HG02610 (cell line): ENCODE data around the gene KRTAP10-6.
"Not testable (repeated sequence)": the region's sequence is repeated elsewhere in the genome, so short reads cannot be mapped to it uniquely, and the experiment has no call there.

ENCODE experiments used
- ATAC-seq: cut with Tn5 transposase; IDR thresholded peaks from one replicate; pipeline ENCODE4 v1.9.1; 2021; ENCODE audit warnings: mild to moderate bottlenecking, moderate library complexity; ENCODE audit not compliant: unreplicated experiment

KRTAP10-6 gene

GRCh38 chr21:44618504-44618903, 26.2 kb upstream of the KRTAP10-6 start:
- no peak for ATAC-seq

GRCh38 chr21:44617071-44617501, 24.8 kb upstream of the KRTAP10-6 start:
- no peak for ATAC-seq

GRCh38 chr21:44616591-44616926, 24.3 kb upstream of the KRTAP10-6 start:
- no peak for ATAC-seq

- ATAC-seq: no peak
Observed at GRCh38 chr21:44615911-44616590, 23.7 kb upstream of the KRTAP10-6 start.

- no peak for ATAC-seq
Observed at GRCh38 chr21:44615466-44615865, 23.2 kb upstream of the KRTAP10-6 start.

- no peak for ATAC-seq
Observed at GRCh38 chr21:44614961-44615391, 22.7 kb upstream of the KRTAP10-6 start.

- no peak for ATAC-seq
Observed at GRCh38 chr21:44614161-44614631, 21.9 kb upstream of the KRTAP10-6 start.

- ATAC-seq: no peak
Observed at GRCh38 chr21:44613386-44614155, 21.3 kb upstream of the KRTAP10-6 start.

GRCh38 chr21:44612669-44613229, 20.4 kb upstream of the KRTAP10-6 start:
- no peak for ATAC-seq

GRCh38 chr21:44612029-44612486, 19.8 kb upstream of the KRTAP10-6 start, which contains the start of gene KRTAP10-8:
KRTAP10-8 (plus strand) TSS chr21:44612079; CDS start chr21:44612101, 22 bp downstream.
- ATAC-seq: no peak

- ATAC-seq: no peak
Observed at GRCh38 chr21:44611551-44611950, 19.2 kb upstream of the KRTAP10-6 start.

- not testable (repeated sequence) for ATAC-seq
Observed at GRCh38 chr21:44610157-44610843, 18.0 kb upstream of the KRTAP10-6 start.

GRCh38 chr21:44609193-44609592, 16.9 kb upstream of the KRTAP10-6 start:
- no peak for ATAC-seq

- ATAC-seq: no peak
Observed at GRCh38 chr21:44606495-44606894, 14.2 kb upstream of the KRTAP10-6 start.

- no peak for ATAC-seq
Observed at GRCh38 chr21:44603911-44604310, 11.6 kb upstream of the KRTAP10-6 start.

- no peak for ATAC-seq
Observed at GRCh38 chr21:44603109-44603875, 11.0 kb upstream of the KRTAP10-6 start.

- ATAC-seq: no peak
Observed at GRCh38 chr21:44602463-44602850, 10.2 kb upstream of the KRTAP10-6 start.

GRCh38 chr21:44601596-44602462, 9.5 kb upstream of the KRTAP10-6 start:
- no peak for ATAC-seq

GRCh38 chr21:44601091-44601490, 8.8 kb upstream of the KRTAP10-6 start:
- not testable (repeated sequence) for ATAC-seq
